Neuronal stem cell (in vitro differentiated cells): Measurements from ENCODE around the gene ITSN1.

ENCODE experiments used
- DNase-seq: peaks from one replicate; pipeline ENCODE4 v3.0.0-alpha.2; 2013; ENCODE audit warnings: low spot score
- H2AFZ ChIP-seq: one replicate; pipeline ENCODE4 v1.6.1; 2013; ENCODE audit warnings: mild to moderate bottlenecking, low read length, inconsistent platforms
- H2AK5ac ChIP-seq: 2 replicates; pipeline ENCODE4 v1.6.1; 2013; ENCODE audit warnings: low read depth, mild to moderate bottlenecking, inconsistent platforms, low read length, moderate library complexity, mixed read lengths
- H2BK120ac ChIP-seq: 2 replicates; pipeline ENCODE4 v1.6.1; 2013; ENCODE audit warnings: low read depth, mild to moderate bottlenecking, inconsistent platforms, low read length, moderate library complexity, mixed read lengths
- H2BK12ac ChIP-seq: one replicate; pipeline ENCODE4 v1.6.1; 2013; ENCODE audit warnings: low read length, inconsistent platforms
- H2BK15ac ChIP-seq: 2 replicates; pipeline ENCODE4 v1.6.1; 2013; ENCODE audit warnings: mild to moderate bottlenecking, low read length, inconsistent platforms, mixed read lengths
- H2BK5ac ChIP-seq: one replicate; pipeline ENCODE4 v1.6.1; 2013; ENCODE audit warnings: inconsistent platforms, mild to moderate bottlenecking, low read length, moderate library complexity
- H3K14ac ChIP-seq: one replicate; pipeline ENCODE4 v1.6.1; 2013; ENCODE audit warnings: low read length, inconsistent platforms
- H3K18ac ChIP-seq: 2 replicates; pipeline ENCODE4 v1.6.1; 2013; ENCODE audit warnings: low read length, inconsistent platforms
- H3K23ac ChIP-seq: 2 replicates; pipeline ENCODE4 v1.6.1; 2013; ENCODE audit warnings: low read depth, mild to moderate bottlenecking, mixed read lengths, low read length, inconsistent platforms; ENCODE audit not compliant: poor library complexity
- H3K27ac ChIP-seq: replicated peaks from 3 replicates; pipeline ENCODE4 v1.5.1; 2013; ENCODE audit warnings: low read length, inconsistent platforms
- H3K27me3 ChIP-seq, 3 experiments: 2 replicates each; pipeline ENCODE4 v1.6.1; 2013; ENCODE audit warnings: low read length in 3 of 3, mild to moderate bottlenecking in 2 of 3, inconsistent platforms in 1 of 3, low read depth in 1 of 3, mixed read lengths in 1 of 3, moderate library complexity in 1 of 3; ENCODE audit not compliant: control insufficient read depth in 3 of 3, insufficient read depth in 3 of 3
- H3K36me3 ChIP-seq, 2 donors: replicated peaks in 1 of 2; 2 replicates each; pipeline ENCODE4 v1.6.1; 2013; ENCODE audit warnings: low read length in 2 of 2; ENCODE audit not compliant: control insufficient read depth in 2 of 2, insufficient read depth in 2 of 2
- H3K4ac ChIP-seq: 2 replicates; pipeline ENCODE4 v1.6.1; 2013; ENCODE audit warnings: inconsistent platforms, mild to moderate bottlenecking, low read length, moderate library complexity
- H3K4me1 ChIP-seq, 2 donors: 1 replicate in 1 of 2; 2 replicates in 1 of 2; pipeline ENCODE4 v1.6.1; 2013; ENCODE audit warnings: low read length in 2 of 2, low read depth in 1 of 2; ENCODE audit not compliant: control insufficient read depth in 2 of 2, insufficient read depth in 1 of 2
- H3K4me2 ChIP-seq: one replicate; pipeline ENCODE4 v1.6.1; 2013; ENCODE audit warnings: mild to moderate bottlenecking, low read length, inconsistent platforms; ENCODE audit not compliant: insufficient read depth, poor library complexity, severe bottlenecking
- H3K4me3 ChIP-seq, 2 donors: 2 replicates each; pipeline ENCODE4 v1.5.1; 2013; ENCODE audit warnings: low read length in 2 of 2, mild to moderate bottlenecking in 2 of 2, inconsistent platforms in 1 of 2, moderate library complexity in 1 of 2
- H3K79me1 ChIP-seq: one replicate; pipeline ENCODE4 v1.6.1; 2013; ENCODE audit warnings: low read depth, mild to moderate bottlenecking, inconsistent platforms, low read length, moderate library complexity
- H3K9ac ChIP-seq: one replicate; pipeline ENCODE4 v1.6.1; 2013; ENCODE audit warnings: mild to moderate bottlenecking, low read depth, low read length, inconsistent platforms; ENCODE audit not compliant: poor library complexity
- H3K9me3 ChIP-seq, 2 donors: replicated peaks in 1 of 2; 2 replicates each; pipeline versions ENCODE3 to v1.6.1; 2013; ENCODE audit warnings: low read length in 2 of 2, mild to moderate bottlenecking in 2 of 2, inconsistent platforms in 1 of 2, low read depth in 1 of 2, mixed read lengths in 1 of 2, moderate library complexity in 1 of 2; ENCODE audit not compliant: control insufficient read depth in 2 of 2, insufficient read depth in 1 of 2
- H4K8ac ChIP-seq: one replicate; pipeline ENCODE4 v1.6.1; 2013; ENCODE audit warnings: low read depth, mild to moderate bottlenecking, inconsistent platforms, low read length, moderate library complexity
- H4K91ac ChIP-seq: one replicate; pipeline ENCODE4 v1.6.1; 2013; ENCODE audit warnings: low read length, low read depth, mild to moderate bottlenecking, inconsistent platforms; ENCODE audit not compliant: poor library complexity
- WGBS, 2 donors: extraction: QIAGEN DNeasy Blood & Tissue Kit; methylation state at CpG; one replicate each; pipeline ENCODE4 v1.1.7; 2013; ENCODE audit warnings: missing lambda C conversion rate in 2 of 2, mixed read lengths in 1 of 2; ENCODE audit not compliant: insufficient read length in 2 of 2, insufficient replicate concordance in 1 of 2; ENCODE audit errors: extremely low coverage in 2 of 2; 5-methylcytosine and 5-hydroxymethylcytosine counted together

Gene ITSN1

GRCh38 chr21:33839806-33840205 is 197.5 kb downstream of the ITSN1 start:
- H3K27me3 ChIP-seq: no peaks in the 10 kb centered on the region
- no peak overlapping the region for H3K27ac ChIP-seq
- no peak overlapping the region for H3K9ac ChIP-seq
- no peak overlapping the region for H2BK120ac ChIP-seq
- H2AFZ ChIP-seq: no peak overlapping the region
- H3K9me3 ChIP-seq: no peaks in the 10 kb centered on the region
- no peak overlapping the region for H3K18ac ChIP-seq
- no peak overlapping the region for H3K14ac ChIP-seq
- DNase-seq: no peak
- peaks cover 18 to 21% of the 10 kb centered on the region in 2 donors for H3K4me1 ChIP-seq
- no peak overlapping the region for H3K4me2 ChIP-seq
- H4K91ac ChIP-seq: no peak overlapping the region
- peak overlapping the region; percentile 46 for H3K23ac ChIP-seq
- no peak overlapping the region for H2BK5ac ChIP-seq
- H2AK5ac ChIP-seq: no peak overlapping the region
- H3K36me3 ChIP-seq: peaks cover 7 to 50% of the 10 kb centered on the region in 2 donors
- H3K4ac ChIP-seq: no peak overlapping the region
- WGBS, 2 donors: no CpG with 5 or more reads among the region's 5 CpGs
- no peaks in the 10 kb centered on the region for H3K79me1 ChIP-seq
- H3K4me3 ChIP-seq: peak overlapping the region in 1 of 2 donors; percentile 17
- no peak overlapping the region for H2BK15ac ChIP-seq
- no peak overlapping the region for H4K8ac ChIP-seq
- H2BK12ac ChIP-seq: no peak overlapping the region

DNA sequence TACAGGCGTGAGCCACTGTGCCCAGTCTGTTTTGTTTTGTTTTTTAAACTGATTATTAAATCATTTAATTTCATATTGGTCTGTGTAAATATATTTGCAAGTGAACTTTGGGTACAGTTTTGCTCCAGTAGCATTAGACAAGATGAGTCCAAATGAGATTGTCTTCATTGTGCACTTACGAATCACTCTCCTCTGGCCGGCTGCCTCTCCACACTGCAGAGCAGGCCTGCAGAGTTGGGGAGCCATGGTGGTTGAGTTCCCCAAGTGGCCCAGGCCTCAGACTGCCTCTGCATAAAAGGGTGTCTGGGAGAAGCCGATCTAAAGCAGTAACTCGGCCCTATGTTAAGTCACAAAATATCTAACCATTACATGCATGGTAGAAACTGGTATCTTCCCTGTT is 198.5 kb downstream of the ITSN1 start:
- no peak for DNase-seq
- Histone ChIP-seq H3K4me2 (no peak overlapping the region), H2AFZ (no peak overlapping the region), H2BK12ac (no peak overlapping the region), H3K4me3 (no peak overlapping the region), H3K27me3 (no peaks in the 10 kb centered on the region), H3K23ac (no peak overlapping the region), H4K8ac (no peak overlapping the region), H3K9me3 (peaks cover 1 to 2% of the 10 kb centered on the region in 2 donors), H3K18ac (no peak overlapping the region), H4K91ac (no peak overlapping the region), H3K4ac (no peak overlapping the region), H3K4me1 (peaks cover 24 to 25% of the 10 kb centered on the region in 2 donors), H3K14ac (no peak overlapping the region), H2BK5ac (no peak overlapping the region), H3K27ac (no peak overlapping the region), H2BK15ac (no peak overlapping the region), H3K36me3 (peaks cover 7 to 42% of the 10 kb centered on the region in 2 donors), H2BK120ac (no peak overlapping the region), H2AK5ac (no peak overlapping the region), H3K79me1 (no peaks in the 10 kb centered on the region), H3K9ac (no peak overlapping the region)
- no CpG with 5 or more reads among the region's 5 CpGs for WGBS, 2 donors

- H2BK12ac ChIP-seq: no peak overlapping the region
- no peak overlapping the region for H4K8ac ChIP-seq
- no peak overlapping the region for H2BK120ac ChIP-seq
- no peak for DNase-seq
- H2AK5ac ChIP-seq: no peak overlapping the region
- no peak overlapping the region for H3K4ac ChIP-seq
- H3K23ac ChIP-seq: no peak overlapping the region
- no peak overlapping the region for H2AFZ ChIP-seq
- H3K14ac ChIP-seq: no peak overlapping the region
- WGBS, 2 donors: no CpG with 5 or more reads among the region's 7 CpGs
- H3K27me3 ChIP-seq: no peaks in the 10 kb centered on the region
- H2BK5ac ChIP-seq: no peak overlapping the region
- peaks cover 24 to 25% of the 10 kb centered on the region in 2 donors for H3K4me1 ChIP-seq
- no peak overlapping the region for H2BK15ac ChIP-seq
- no peak overlapping the region for H3K4me3 ChIP-seq
- H4K91ac ChIP-seq: no peak overlapping the region
- no peak overlapping the region for H3K9ac ChIP-seq
- no peaks in the 10 kb centered on the region for H3K79me1 ChIP-seq
- no peak overlapping the region for H3K18ac ChIP-seq
- H3K9me3 ChIP-seq: peaks cover 7 to 9% of the 10 kb centered on the region in 2 donors
- H3K27ac ChIP-seq: no peak overlapping the region
- H3K4me2 ChIP-seq: no peak overlapping the region
- peaks cover 3 to 34% of the 10 kb centered on the region in 2 donors for H3K36me3 ChIP-seq
Measured at GRCh38 chr21:33841561-33841960, 199.3 kb downstream of the ITSN1 start.

- Histone ChIP-seq H3K23ac (no peak overlapping the region), H4K91ac (no peak overlapping the region), H3K36me3 (peaks cover 3 to 17% of the 10 kb centered on the region in 2 donors), H2BK120ac (no peak overlapping the region), H3K9me3 (peaks cover 7 to 14% of the 10 kb centered on the region in 2 donors), H3K27ac (no peak overlapping the region), H3K79me1 (no peaks in the 10 kb centered on the region), H3K14ac (no peak overlapping the region), H2BK15ac (no peak overlapping the region), H3K4me1 (peaks cover 24 to 25% of the 10 kb centered on the region in 2 donors), H2BK5ac (no peak overlapping the region), H4K8ac (no peak overlapping the region), H3K27me3 (no peaks in the 10 kb centered on the region), H3K4ac (no peak overlapping the region), H2AFZ (no peak overlapping the region), H3K18ac (peak overlapping the region; percentile 16), H3K9ac (no peak overlapping the region), H2AK5ac (no peak overlapping the region), H3K4me2 (no peak overlapping the region), H2BK12ac (no peak overlapping the region), H3K4me3 (no peak overlapping the region)
- DNase-seq: no peak
- no CpG with 5 or more reads among the region's 6 CpGs for WGBS, 2 donors
Measured at GRCh38 chr21:33843216-33843615, 200.9 kb downstream of the ITSN1 start.
